Measurements from ENCODE around the gene ASCC3. TPM values are rescaled to one million over a fixed set of nuclear protein-coding genes. Genes with fewer than 3 reads are reported as not detected.

The ASCC3 gene
- total RNA-seq, 1 experiment from 2014 or later: 40.5 TPM

GRCh38 chr6:100517633-100518032 is 363.5 kb downstream of the ASCC3 start:
- Histone ChIP-seq H3K4me2 (ENCODE audit: low read length) (no peak overlapping the region), H3K4me3 (replicated peaks in 1 of 2; ENCODE audit: low read depth in 1 of 2, low read length in 2 of 2) (no peak overlapping the region), H3K36me3 (ENCODE audit: control insufficient read depth in 1 of 2, insufficient read depth in 2 of 2, low read length in 2 of 2) (no peaks in the 10 kb centered on the region; a peak in 1 of 4 replicates), H4K20me1 (ENCODE audit: insufficient read depth) (no peaks in the 10 kb centered on the region), H3K79me2 (ENCODE audit: insufficient read depth, low read length) (no peaks in the 10 kb centered on the region), H3K9ac (ENCODE audit: low read length) (no peak overlapping the region), H3K27me3 (ENCODE audit: insufficient read depth, low read length) (no peaks in the 10 kb centered on the region), H2AFZ (ENCODE audit: low read depth, low read length, poor library complexity, severe bottlenecking) (no peak overlapping the region), H3K9me3 (ENCODE audit: control insufficient read depth in 1 of 2, insufficient read depth in 1 of 2, low read depth in 1 of 2, low read length in 2 of 2) (no peaks in the 10 kb centered on the region), H3K9me2 (ENCODE audit: insufficient read depth) (no peaks in the 10 kb centered on the region), H3K27ac (ENCODE audit: low read depth, low read length) (no peak overlapping the region), H3K4me1 (ENCODE audit: control insufficient read depth in 1 of 2, insufficient read depth in 2 of 2, low read length in 2 of 2) (peaks cover 0 to 3% of the 10 kb centered on the region in 2 experiments; a peak in 2 of 4 replicates)
- ChIA-PET RAD21 (ENCODE audit: low non-redundant PET in 1 of 2, low total read pairs in 2 of 2, uncharacterized antibody in 2 of 2, unreplicated experiment in 2 of 2) (no interaction called here), CTCF (no interaction called here), POLR2A (no interaction called here)
- no TSS peak for BruUV-seq (replicated peaks)
- intact Hi-C loops (cut with micrococcal nuclease): no loop called here
- DNase-seq (ENCODE audit: low read depth, low spot score): no peak
- TF ChIP-seq ELF1 (IDR thresholded peaks at IDR 0.05; ENCODE audit: borderline replicate concordance, low read depth) (no peak), CEBPB (IDR thresholded peaks at IDR 0.05; ENCODE audit: low read depth) (no peak), CTCF (IDR thresholded peaks at IDR 0.05 in 2 of 3, conservative IDR thresholded peaks at IDR 0.05 in 1 of 3; ENCODE audit: borderline replicate concordance in 1 of 3, insufficient read depth in 1 of 3, low read depth in 2 of 3, low read length in 2 of 3) (no peak), YY1 (IDR thresholded peaks at IDR 0.05; ENCODE audit: extremely low read depth, insufficient replicate concordance, low read depth, low read length) (no peak), MAX (IDR thresholded peaks at IDR 0.05) (no peak), REST (IDR thresholded peaks at IDR 0.05; ENCODE audit: low read depth) (no peak), JUND (IDR thresholded peaks at IDR 0.05) (no peak), RAD21 (IDR thresholded peaks at IDR 0.05; ENCODE audit: low read depth) (no peak)
- no peak for ATAC-seq

Measured in HCT116 (cell line).